Effector memory CD4-positive, alpha-beta T cell (primary cell): Measurements from ENCODE around the gene PDXK.
"Not testable (repeated sequence)": the region's sequence is repeated elsewhere in the genome, so short reads cannot be mapped to it uniquely, and the experiment has no call there.

Experiments
- DNase-seq, 3 donors: peaks; one replicate each; pipeline ENCODE4 v3.0.0-alpha.2; 2020
- H3K27ac ChIP-seq: 2 replicates; pipeline ENCODE4 v1.7.0; 2013; ENCODE audit warnings: mild to moderate bottlenecking, low read length, moderate library complexity; ENCODE audit not compliant: insufficient read depth, poor library complexity, severe bottlenecking
- H3K27me3 ChIP-seq: replicated peaks from 2 replicates; pipeline ENCODE4 v1.7.0; 2013; ENCODE audit warnings: mild to moderate bottlenecking, low read length; ENCODE audit not compliant: insufficient read depth, control insufficient read depth, poor library complexity, severe bottlenecking
- H3K36me3 ChIP-seq: 2 replicates; pipeline ENCODE4 v1.7.0; 2013; ENCODE audit warnings: mild to moderate bottlenecking, low read length, moderate library complexity; ENCODE audit not compliant: control insufficient read depth, insufficient read depth
- H3K4me1 ChIP-seq: 2 replicates; pipeline ENCODE4 v1.7.0; 2013; ENCODE audit warnings: low read length, mild to moderate bottlenecking; ENCODE audit not compliant: control insufficient read depth, insufficient read depth, poor library complexity, severe bottlenecking
- H3K4me3 ChIP-seq: 2 replicates; pipeline ENCODE4 v1.7.0; 2013; ENCODE audit warnings: low read length, low read depth, mild to moderate bottlenecking; ENCODE audit not compliant: insufficient read depth, poor library complexity, severe bottlenecking
- H3K9me3 ChIP-seq: 2 replicates; pipeline ENCODE4 v1.7.0; 2013; ENCODE audit warnings: mild to moderate bottlenecking, low read length, moderate library complexity; ENCODE audit not compliant: control insufficient read depth

The PDXK gene

DNA sequence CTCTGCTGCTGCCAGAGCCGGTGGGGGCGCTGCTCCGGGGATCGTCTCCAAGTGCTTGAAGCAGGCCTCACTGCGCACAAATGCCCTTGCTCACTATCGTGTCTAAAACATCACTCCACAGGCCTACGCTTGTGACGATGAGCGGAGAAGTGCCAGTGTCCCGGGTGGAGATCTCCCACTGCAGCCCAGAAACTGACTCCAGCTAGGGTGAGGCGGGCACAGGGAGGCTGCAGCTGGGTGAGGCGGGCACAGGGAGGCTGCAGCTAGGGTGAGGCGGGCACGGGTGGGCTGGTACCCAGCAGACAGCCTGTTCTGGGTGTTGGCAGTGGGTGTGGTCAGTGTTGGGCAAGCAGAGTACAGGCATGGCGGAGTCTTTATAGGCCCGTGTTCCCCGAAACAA lies 22.7 kb upstream of the PDXK start:
- DNase-seq = no peak
- H3K27ac ChIP-seq = no peak overlapping the region
- no peaks in the 10 kb centered on the region for H3K27me3 ChIP-seq
- H3K36me3 ChIP-seq = peaks cover 44% of the 10 kb centered on the region
- H3K4me3 ChIP-seq = no peak overlapping the region
- no peaks in the 10 kb centered on the region for H3K9me3 ChIP-seq
- no peaks in the 10 kb centered on the region for H3K4me1 ChIP-seq

DNA sequence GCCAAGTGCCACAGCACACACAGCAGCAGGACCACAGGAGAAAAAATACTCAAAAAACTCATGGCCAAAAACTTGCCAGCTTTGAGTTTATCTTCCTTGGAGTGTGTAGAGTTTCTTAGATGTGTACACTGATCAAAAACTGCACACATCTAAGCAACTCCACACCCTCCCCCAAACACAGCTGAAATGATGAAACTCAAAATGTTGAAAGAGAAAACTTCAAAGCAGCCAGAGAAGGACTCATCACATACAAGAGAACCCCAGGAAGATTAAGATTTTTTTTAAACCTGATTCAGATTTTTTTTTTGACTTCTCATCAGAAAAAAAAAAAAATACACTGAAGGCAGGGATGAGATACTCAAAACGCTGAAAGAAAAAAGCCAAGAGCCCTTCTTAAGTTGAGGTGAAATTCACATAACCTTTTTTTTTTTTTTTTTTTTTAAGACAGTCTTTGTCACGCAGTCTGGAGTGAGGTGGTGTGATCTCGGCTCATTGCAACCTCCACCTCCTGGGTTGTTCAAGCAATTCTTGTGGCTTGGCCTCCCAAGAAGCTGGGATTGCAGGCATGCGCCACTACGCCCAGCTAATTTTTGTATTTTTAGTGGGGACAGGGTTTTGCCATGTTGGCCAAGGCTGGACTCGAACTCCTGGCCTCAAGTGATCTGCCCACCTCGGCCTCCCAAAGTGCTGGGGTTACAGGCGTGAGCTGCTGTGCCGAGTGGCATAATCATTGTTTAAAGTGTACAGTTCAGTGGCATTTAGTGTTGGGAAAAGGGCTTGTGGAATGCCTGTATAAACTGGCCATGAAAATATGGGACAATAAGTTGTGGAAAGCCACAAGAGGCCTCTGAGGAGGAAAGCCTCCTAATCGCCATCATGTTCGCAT lies 20.9 kb upstream of the PDXK start:
- no peaks in the 10 kb centered on the region for H3K4me1 ChIP-seq
- H3K36me3 ChIP-seq = peaks cover 29% of the 10 kb centered on the region
- no peak for DNase-seq
- H3K27ac ChIP-seq = no peak overlapping the region
- no peaks in the 10 kb centered on the region for H3K9me3 ChIP-seq
- H3K4me3 ChIP-seq = no peak overlapping the region
- no peaks in the 10 kb centered on the region for H3K27me3 ChIP-seq

DNA sequence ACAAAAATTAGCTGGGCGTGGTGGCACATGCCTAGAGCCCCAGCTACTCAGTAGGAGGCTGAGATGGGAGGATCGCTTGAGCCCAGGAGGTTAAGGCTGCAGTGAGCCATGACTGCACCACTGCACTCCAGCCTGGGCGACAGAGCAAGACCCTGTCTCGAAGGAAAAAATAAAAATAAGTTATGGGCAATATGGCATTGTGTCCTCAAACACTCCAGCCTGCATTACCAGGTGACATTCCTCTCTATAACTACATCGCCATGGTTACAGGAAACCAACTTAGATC lies 19.5 kb upstream of the PDXK start:
- H3K27ac ChIP-seq, H3K4me1 ChIP-seq, H3K9me3 ChIP-seq, H3K4me3 ChIP-seq, H3K27me3 ChIP-seq, DNase-seq: not testable (repeated sequence)
- H3K36me3 ChIP-seq = peaks cover 15% of the 10 kb centered on the region

DNA sequence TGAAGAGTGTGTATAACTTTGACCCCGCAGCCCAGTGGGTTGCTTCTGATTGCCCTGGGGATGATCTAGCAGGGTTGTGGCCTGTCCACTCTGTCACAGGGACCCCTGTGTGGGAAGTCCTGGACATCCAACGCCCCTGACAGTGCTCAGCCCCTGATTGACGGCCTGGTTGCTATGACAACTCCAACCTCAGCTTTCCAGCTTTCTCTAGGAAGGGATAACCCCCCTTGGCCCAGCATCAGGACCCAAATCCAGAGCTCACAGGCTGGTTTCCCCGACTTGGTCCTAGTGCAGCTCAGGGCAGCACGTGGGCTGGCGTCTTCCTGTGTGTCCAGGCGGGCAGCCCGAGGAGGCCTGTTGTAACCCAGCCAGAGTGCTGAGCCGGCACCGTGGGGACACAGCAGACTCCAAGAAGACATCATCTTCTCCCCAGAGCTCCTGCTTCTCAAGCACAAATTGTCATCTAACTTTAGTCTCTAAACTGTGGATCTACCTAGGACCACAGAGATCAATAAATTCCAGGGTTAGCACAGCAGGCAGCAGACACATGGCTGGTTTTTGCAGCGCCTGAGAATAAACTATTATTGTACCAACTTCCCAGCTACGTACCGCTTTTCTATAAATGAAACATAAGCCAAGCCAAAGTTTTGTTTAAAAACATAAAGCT lies 18.9 kb upstream of the PDXK start:
- H3K9me3 ChIP-seq = no peaks in the 10 kb centered on the region
- H3K4me3 ChIP-seq = no peak overlapping the region
- H3K27ac ChIP-seq = no peak overlapping the region
- DNase-seq = no peak
- H3K36me3 ChIP-seq = peaks cover 10% of the 10 kb centered on the region
- H3K4me1 ChIP-seq = no peaks in the 10 kb centered on the region
- H3K27me3 ChIP-seq = no peaks in the 10 kb centered on the region

DNA sequence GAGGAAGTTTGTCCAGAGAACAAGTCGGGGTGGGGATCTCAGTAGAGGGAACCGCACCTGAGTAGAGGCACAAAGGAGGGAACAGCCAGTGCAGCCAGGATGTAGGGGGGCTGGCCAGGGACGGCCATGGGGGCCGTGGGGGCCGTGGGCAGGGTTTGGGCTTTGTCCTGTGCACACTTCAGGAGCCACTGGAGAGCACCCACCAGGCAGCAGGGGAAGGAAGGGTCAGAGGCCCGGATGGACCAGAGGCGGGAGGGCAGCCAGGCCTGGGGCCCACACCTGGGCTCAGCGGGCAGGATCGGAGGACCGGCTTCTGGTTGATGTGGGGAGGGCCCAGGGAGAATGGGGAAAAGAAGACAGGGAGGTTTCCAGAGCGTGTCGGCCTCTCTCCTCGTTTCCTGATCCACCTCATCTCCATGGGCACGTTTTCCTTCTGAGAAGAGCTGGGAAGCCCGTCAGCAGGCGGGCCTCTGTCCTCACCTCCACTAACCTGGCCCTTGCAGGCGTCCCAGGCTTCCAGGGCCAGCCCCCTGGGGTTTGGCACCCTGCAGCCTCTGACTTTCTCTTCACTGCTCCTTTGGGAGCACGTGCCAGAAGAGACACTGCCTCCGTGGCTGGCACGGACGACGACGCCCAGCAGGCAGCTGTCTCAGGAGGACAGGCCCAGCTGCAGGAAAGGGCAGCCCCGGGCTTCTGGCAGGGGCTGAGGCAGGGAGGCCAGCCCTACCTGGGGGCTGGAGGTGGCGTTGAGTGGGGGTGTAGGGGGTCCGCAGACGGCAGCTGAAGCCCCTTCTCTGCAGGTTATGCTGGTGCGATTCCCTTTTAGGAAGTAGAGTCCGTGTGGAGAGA lies 16.8 kb upstream of the PDXK start:
- Histone ChIP-seq H3K36me3 (no peaks in the 10 kb centered on the region), H3K27ac (no peak overlapping the region), H3K4me3 (no peak overlapping the region), H3K9me3 (no peaks in the 10 kb centered on the region), H3K27me3 (no peaks in the 10 kb centered on the region), H3K4me1 (no peaks in the 10 kb centered on the region)
- DNase-seq = no peak

DNA sequence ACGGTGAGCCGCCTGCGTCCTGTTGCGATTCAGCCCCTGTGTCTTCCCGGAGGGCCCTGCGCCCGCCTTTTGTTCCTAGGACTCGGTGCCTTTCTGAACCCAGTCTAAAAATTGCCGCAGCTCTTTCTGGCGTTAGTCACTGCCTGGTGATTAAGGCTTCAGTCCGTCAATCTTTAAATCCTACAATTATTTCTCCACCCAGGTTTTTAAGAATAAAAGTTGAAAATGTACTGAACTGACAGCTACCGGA lies 16.2 kb upstream of the PDXK start:
- Histone ChIP-seq H3K27me3 (no peaks in the 10 kb centered on the region), H3K36me3 (no peaks in the 10 kb centered on the region), H3K4me3 (no peak overlapping the region), H3K27ac (no peak overlapping the region), H3K4me1 (no peaks in the 10 kb centered on the region), H3K9me3 (no peaks in the 10 kb centered on the region)
- no peak for DNase-seq

DNA sequence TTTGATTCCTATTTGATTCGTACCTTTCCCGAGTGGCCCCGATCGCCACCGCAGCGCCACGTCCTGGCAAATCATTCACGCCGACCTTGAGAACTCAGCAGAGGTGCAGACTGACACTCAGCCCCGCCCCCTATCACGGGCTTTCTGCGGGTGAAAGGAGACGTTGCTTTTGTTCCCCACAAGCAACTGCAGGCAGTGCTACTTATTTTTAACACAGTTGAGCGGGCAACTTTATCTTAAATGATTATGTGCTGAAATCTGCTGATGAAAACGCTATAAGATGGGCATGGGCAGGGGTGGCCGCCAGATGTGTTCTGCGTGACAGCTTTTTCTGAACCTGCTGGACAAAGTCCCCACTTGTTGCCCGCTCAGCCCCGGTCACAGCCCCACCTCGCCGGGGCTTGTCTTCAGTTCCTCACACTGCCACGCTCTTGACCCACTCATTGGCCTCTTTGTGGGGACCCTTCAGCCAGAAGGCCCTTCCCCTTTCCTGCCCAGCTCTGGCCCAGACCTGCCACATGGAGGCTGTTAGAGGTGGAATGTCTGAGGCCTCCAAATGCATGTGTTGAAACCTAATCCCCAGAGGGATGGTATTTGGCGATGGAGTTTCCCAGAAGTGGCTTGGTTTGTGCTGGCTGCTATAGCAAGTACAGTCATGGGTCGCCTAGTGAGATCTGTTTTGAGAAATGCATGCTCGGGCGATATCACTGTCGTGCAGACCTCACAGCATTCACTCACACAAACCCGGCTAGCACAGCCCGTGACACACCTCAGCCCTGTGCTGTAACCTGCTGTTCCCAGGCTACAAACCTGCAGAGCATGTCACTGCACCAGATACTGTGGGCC lies 15.7 kb upstream of the PDXK start:
- Histone ChIP-seq H3K4me3 (no peak overlapping the region), H3K27ac (no peak overlapping the region), H3K4me1 (no peaks in the 10 kb centered on the region), H3K36me3 (no peaks in the 10 kb centered on the region), H3K9me3 (no peaks in the 10 kb centered on the region), H3K27me3 (no peaks in the 10 kb centered on the region)
- no peak for DNase-seq

DNA sequence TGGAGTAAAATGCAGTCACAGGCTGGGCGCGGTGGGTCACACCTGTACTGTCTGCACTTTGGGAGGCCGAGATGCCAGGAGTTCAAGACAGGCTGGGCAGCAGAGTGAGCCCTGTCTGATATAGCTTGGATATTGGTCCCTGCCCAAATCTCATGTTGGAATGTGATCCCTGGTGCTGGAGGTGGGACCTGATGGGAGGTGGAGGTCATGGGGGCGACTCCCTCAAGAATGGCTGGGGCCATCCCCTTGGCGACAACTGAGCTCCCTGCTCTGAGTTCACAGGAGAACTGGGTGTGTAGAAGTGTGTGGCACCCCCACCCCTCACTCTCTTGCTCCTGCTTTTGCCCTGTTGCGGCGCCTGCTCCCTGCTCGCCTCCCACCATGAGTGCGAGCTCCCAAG lies 11.5 kb upstream of the PDXK start:
- no peak overlapping the region for H3K27ac ChIP-seq
- no peak overlapping the region for H3K4me3 ChIP-seq
- no peaks in the 10 kb centered on the region for H3K36me3 ChIP-seq
- H3K4me1 ChIP-seq = no peaks in the 10 kb centered on the region
- H3K9me3 ChIP-seq = no peaks in the 10 kb centered on the region
- no peak for DNase-seq
- H3K27me3 ChIP-seq = no peaks in the 10 kb centered on the region

DNA sequence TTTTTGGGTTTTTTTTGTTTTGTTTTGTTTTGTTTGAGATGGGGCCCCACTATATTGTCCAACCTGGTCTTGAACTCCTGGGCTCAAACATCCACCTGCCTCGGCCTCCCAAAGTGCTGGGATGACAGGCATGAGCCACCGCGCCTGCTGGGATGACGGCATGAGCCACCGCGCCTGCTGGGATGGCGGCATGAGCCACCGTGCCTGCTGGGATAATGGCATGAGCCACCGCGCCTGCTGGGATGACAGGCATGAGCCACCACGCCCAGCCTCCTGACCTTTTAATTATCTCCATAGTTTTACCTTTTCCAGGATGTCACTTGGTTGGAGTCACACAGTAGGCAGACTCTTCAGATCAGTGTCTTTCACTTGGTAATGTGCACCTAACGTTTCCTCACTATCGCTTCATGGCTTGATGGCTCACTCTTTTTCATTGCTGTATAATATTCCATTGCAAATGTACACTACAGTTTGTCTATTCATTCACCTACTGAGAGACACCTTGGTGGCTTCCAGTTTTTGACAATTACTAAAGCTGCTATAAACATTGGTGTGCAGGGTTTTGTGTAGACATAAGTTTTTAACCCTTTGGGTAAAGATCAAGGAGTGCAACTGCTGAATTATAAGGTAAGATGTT lies 10.1 kb upstream of the PDXK start:
- no peaks in the 10 kb centered on the region for H3K27me3 ChIP-seq
- no peaks in the 10 kb centered on the region for H3K36me3 ChIP-seq
- H3K27ac ChIP-seq = no peak overlapping the region
- no peak for DNase-seq
- no peaks in the 10 kb centered on the region for H3K4me1 ChIP-seq
- H3K9me3 ChIP-seq = no peaks in the 10 kb centered on the region
- H3K4me3 ChIP-seq = no peak overlapping the region
